HepG2 (cell line): Measurements from ENCODE around the gene SEC11A. TPM values are rescaled to one million over a fixed set of nuclear protein-coding genes. Genes with fewer than 3 reads are reported as not detected.
A peak's percentile ranks its signal among the peaks of the same experiment; 100 is the strongest.

Source experiments
- FLYWCH1 ChIP-seq: sonication (generic); formaldehyde crosslinking; IDR thresholded peaks from 2 replicates; pipeline ENCODE4 v1.8.1; 2023; ENCODE audit warnings: mild to moderate bottlenecking, missing genetic modification reagents
- JARID2 ChIP-seq: sonication (generic); formaldehyde crosslinking; IDR thresholded peaks from 2 replicates; pipeline ENCODE4 v1.8.1; 2023; ENCODE audit warnings: missing genetic modification reagents, inconsistent platforms; ENCODE audit not compliant: insufficient replicate concordance
- PBX3 ChIP-seq: sonication (generic); formaldehyde crosslinking; IDR thresholded peaks from 2 replicates; pipeline ENCODE4 v1.8.1; 2023; ENCODE audit warnings: missing genetic modification reagents, inconsistent platforms, borderline replicate concordance
- PHB2 ChIP-seq: fragments of 450-650 bp; IDR thresholded peaks from 2 replicates; pipeline ENCODE4 v1.6.1; 2018; ENCODE audit not compliant: partially characterized antibody
- ZNF12 ChIP-seq: sonication (generic); formaldehyde crosslinking; IDR thresholded peaks from 2 replicates; pipeline ENCODE4 v1.5.0; 2020; ENCODE audit warnings: missing genetic modification reagents
- ZNF18 ChIP-seq: sonication (generic); formaldehyde crosslinking; IDR thresholded peaks from 2 replicates; pipeline ENCODE4 v1.8.0; 2022; ENCODE audit warnings: mild to moderate bottlenecking, missing genetic modification reagents; ENCODE audit not compliant: insufficient replicate concordance
- ZNF350 ChIP-seq: sonication (generic); formaldehyde crosslinking; IDR thresholded peaks from 2 replicates; pipeline ENCODE4 v1.4.0; 2020; ENCODE audit warnings: mild to moderate bottlenecking, low read depth, missing genetic modification reagents, borderline replicate concordance
- ZNF446 ChIP-seq: sonication (generic); formaldehyde crosslinking; IDR thresholded peaks from 2 replicates; pipeline ENCODE4 v1.5.0; 2020; ENCODE audit warnings: mild to moderate bottlenecking, missing genetic modification reagents
- ZNF879 ChIP-seq: sonication (generic); formaldehyde crosslinking; IDR thresholded peaks from 2 replicates; pipeline ENCODE4 v1.8.1; 2023; ENCODE audit warnings: missing genetic modification reagents
- ZSCAN25 ChIP-seq: sonication (generic); formaldehyde crosslinking; IDR thresholded peaks from 2 replicates; pipeline ENCODE4 v1.8.0; 2022; ENCODE audit warnings: mild to moderate bottlenecking, missing genetic modification reagents
- polyA plus RNA-seq, 8 experiments: library from polyadenylated mRNA; depleted of rRNA in 3 of 8; stranded (reverse) in 7 of 8; unstranded in 1 of 8; fragments of >200 nt; fragmentation: Illumina TruSeq in 4 of 8; extraction: Trizol in 4 of 8; gene quantifications; 2 replicates each; pipeline versions ENCODE4 v1.2.1 to v1.2.3, GENCODE V29; 2011 to 2016; ENCODE audit warnings: low read depth in 4 of 8, missing spikeins in 1 of 8, mixed read lengths in 1 of 8; ENCODE audit not compliant: insufficient read depth in 1 of 8
- total RNA-seq, 5 experiments: library from RNA; depleted of rRNA; stranded (reverse); fragments of >200 nt; fragmentation: Illumina TruSeq; extraction: Trizol; gene quantifications; 2 replicates each; pipeline ENCODE4 v1.2.3, GENCODE V29; 2016; ENCODE audit warnings: low read depth in 1 of 5
- TF ChIP-seq, protein P1 (sequence below): sonication (generic); formaldehyde crosslinking; IDR thresholded peaks from 2 replicates; pipeline ENCODE4 v1.5.1; 2020; ENCODE audit warnings: missing genetic modification reagents, mild to moderate bottlenecking, borderline replicate concordance
- TF ChIP-seq, protein P2 (sequence below): sonication (generic); formaldehyde crosslinking; IDR thresholded peaks from 2 replicates; pipeline ENCODE4 v1.8.1; 2022; ENCODE audit warnings: low read depth, mild to moderate bottlenecking, missing genetic modification reagents
- TF ChIP-seq, protein P3 (sequence below): sonication (generic); formaldehyde crosslinking; IDR thresholded peaks from 2 replicates; pipeline ENCODE4; 2020; ENCODE audit warnings: missing genetic modification reagents, mild to moderate bottlenecking, borderline replicate concordance
- TF ChIP-seq, protein P4 (sequence below), 2 experiments: sonication (generic) in 1 of 2; formaldehyde crosslinking in 1 of 2; IDR thresholded peaks; 2 replicates each; pipeline versions ENCODE4 v1.5.1 to v1.6.1; 2011 to 2020; ENCODE audit warnings: borderline replicate concordance in 1 of 2, low read depth in 1 of 2, low read length in 1 of 2, mild to moderate bottlenecking in 1 of 2, missing genetic modification reagents in 1 of 2, moderate library complexity in 1 of 2

SEC11A gene
- total and polyA plus RNA-seq, 2 of the 13 experiments (the other 11 are each of a cell fraction or from before 2014, with no cell fraction given) = 141 to 230 TPM

DNA sequence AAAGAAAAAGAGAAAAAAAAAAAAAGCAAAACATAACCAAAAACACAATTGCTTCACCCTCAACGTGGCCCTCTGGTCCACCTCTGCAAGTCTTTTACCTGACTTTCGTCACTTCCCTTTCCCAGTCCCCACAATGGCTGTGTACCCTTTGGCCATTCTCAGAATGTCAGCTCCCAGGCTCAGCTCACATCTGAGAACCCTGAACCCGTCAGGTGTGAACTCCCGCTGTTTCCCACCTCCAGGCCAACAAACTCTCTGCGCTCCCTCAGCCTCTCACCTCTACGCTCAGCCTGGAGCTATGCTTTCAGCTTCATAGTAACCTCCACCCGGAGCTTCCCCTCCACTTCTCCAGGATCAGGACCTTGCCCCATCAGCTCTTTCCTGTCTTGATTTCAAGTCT lies 91.6 kb downstream of the SEC11A start (continued):
- TF ChIP-seq, protein P1, sequence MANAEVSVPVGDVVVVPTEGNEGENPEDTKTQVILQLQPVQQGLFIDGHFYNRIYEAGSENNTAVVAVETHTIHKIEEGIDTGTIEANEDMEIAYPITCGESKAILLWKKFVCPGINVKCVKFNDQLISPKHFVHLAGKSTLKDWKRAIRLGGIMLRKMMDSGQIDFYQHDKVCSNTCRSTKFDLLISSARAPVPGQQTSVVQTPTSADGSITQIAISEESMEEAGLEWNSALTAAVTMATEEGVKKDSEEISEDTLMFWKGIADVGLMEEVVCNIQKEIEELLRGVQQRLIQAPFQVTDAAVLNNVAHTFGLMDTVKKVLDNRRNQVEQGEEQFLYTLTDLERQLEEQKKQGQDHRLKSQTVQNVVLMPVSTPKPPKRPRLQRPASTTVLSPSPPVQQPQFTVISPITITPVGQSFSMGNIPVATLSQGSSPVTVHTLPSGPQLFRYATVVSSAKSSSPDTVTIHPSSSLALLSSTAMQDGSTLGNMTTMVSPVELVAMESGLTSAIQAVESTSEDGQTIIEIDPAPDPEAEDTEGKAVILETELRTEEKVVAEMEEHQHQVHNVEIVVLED (CRISPR knock-in tag) = no peak
- TF ChIP-seq, protein P2, sequence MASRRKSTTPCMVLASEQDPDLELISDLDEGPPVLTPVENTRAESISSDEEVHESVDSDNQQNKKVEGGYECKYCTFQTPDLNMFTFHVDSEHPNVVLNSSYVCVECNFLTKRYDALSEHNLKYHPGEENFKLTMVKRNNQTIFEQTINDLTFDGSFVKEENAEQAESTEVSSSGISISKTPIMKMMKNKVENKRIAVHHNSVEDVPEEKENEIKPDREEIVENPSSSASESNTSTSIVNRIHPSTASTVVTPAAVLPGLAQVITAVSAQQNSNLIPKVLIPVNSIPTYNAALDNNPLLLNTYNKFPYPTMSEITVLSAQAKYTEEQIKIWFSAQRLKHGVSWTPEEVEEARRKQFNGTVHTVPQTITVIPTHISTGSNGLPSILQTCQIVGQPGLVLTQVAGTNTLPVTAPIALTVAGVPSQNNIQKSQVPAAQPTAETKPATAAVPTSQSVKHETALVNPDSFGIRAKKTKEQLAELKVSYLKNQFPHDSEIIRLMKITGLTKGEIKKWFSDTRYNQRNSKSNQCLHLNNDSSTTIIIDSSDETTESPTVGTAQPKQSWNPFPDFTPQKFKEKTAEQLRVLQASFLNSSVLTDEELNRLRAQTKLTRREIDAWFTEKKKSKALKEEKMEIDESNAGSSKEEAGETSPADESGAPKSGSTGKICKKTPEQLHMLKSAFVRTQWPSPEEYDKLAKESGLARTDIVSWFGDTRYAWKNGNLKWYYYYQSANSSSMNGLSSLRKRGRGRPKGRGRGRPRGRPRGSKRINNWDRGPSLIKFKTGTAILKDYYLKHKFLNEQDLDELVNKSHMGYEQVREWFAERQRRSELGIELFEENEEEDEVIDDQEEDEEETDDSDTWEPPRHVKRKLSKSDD (CRISPR knock-in tag) = no peak
- TF ChIP-seq ZNF446 (no peak), JARID2 (no peak), PHB2 (no peak), PBX3 (CRISPR knock-in tag) (no peak), FLYWCH1 (no peak), ZNF18 (CRISPR knock-in tag) (peak; percentile 94), ZNF350 (CRISPR knock-in tag) (no peak), ZNF12 (CRISPR knock-in tag) (no peak), ZSCAN25 (CRISPR knock-in tag) (peak; percentile 96), ZNF879 (CRISPR knock-in tag) (no peak)
- TF ChIP-seq, protein P3, sequence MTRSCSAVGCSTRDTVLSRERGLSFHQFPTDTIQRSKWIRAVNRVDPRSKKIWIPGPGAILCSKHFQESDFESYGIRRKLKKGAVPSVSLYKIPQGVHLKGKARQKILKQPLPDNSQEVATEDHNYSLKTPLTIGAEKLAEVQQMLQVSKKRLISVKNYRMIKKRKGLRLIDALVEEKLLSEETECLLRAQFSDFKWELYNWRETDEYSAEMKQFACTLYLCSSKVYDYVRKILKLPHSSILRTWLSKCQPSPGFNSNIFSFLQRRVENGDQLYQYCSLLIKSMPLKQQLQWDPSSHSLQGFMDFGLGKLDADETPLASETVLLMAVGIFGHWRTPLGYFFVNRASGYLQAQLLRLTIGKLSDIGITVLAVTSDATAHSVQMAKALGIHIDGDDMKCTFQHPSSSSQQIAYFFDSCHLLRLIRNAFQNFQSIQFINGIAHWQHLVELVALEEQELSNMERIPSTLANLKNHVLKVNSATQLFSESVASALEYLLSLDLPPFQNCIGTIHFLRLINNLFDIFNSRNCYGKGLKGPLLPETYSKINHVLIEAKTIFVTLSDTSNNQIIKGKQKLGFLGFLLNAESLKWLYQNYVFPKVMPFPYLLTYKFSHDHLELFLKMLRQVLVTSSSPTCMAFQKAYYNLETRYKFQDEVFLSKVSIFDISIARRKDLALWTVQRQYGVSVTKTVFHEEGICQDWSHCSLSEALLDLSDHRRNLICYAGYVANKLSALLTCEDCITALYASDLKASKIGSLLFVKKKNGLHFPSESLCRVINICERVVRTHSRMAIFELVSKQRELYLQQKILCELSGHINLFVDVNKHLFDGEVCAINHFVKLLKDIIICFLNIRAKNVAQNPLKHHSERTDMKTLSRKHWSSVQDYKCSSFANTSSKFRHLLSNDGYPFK = no peak
- TF ChIP-seq, protein P4, sequence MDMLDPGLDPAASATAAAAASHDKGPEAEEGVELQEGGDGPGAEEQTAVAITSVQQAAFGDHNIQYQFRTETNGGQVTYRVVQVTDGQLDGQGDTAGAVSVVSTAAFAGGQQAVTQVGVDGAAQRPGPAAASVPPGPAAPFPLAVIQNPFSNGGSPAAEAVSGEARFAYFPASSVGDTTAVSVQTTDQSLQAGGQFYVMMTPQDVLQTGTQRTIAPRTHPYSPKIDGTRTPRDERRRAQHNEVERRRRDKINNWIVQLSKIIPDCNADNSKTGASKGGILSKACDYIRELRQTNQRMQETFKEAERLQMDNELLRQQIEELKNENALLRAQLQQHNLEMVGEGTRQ (IDR thresholded peaks at IDR 0.05; ENCODE audit: low read depth, low read length) = no peak
- TF ChIP-seq, protein P4 (CRISPR knock-in tag; IDR thresholded peaks at IDR 0.05; ENCODE audit: borderline replicate concordance) = no peak
